ENCODE measurements around the gene OPRD1.

DNA sequence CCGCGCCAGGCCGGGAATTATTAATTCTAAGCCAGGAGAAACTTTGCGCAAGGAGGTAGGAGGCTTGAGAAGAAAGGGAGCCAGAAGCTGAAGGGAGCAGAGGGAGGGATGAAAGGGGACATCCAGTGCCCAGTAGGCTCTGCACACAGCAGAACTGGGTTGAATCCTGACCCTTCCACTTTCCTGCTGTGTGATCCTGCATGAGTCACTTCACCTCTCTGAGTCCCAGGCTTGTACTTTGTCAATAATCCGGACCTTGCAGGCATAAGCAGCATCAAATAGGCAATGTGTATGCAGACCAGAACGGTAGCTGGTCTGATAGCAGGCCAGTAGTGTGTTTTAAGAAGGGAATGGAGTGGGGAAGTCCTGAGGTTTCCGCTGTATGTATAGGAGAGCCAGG is 76.9 kb downstream of the OPRD1 start:
- TF ChIP-seq NFRKB (IDR thresholded peaks at IDR 0.05) (no peak), BHLHE40 (IDR thresholded peaks at IDR 0.05; ENCODE audit: borderline replicate concordance) (no peak), HDGF (IDR thresholded peaks at IDR 0.05; ENCODE audit: borderline replicate concordance) (no peak), FOXM1 (IDR thresholded peaks at IDR 0.05; ENCODE audit: borderline replicate concordance) (no peak), ELF4 (IDR thresholded peaks at IDR 0.05) (no peak), SP1 (IDR thresholded peaks at IDR 0.05) (no peak), ZNF384 (IDR thresholded peaks at IDR 0.05) (no peak), L3MBTL2 (conservative IDR thresholded peaks at IDR 0.05) (no peak), SUZ12 (IDR thresholded peaks at IDR 0.05) (no peak), ARNT (IDR thresholded peaks at IDR 0.05) (no peak), FOXA1 (IDR thresholded peaks at IDR 0.05) (no peak), CTBP1 (IDR thresholded peaks at IDR 0.05; ENCODE audit: borderline replicate concordance) (no peak)
- TF ChIP-seq, protein P1, sequence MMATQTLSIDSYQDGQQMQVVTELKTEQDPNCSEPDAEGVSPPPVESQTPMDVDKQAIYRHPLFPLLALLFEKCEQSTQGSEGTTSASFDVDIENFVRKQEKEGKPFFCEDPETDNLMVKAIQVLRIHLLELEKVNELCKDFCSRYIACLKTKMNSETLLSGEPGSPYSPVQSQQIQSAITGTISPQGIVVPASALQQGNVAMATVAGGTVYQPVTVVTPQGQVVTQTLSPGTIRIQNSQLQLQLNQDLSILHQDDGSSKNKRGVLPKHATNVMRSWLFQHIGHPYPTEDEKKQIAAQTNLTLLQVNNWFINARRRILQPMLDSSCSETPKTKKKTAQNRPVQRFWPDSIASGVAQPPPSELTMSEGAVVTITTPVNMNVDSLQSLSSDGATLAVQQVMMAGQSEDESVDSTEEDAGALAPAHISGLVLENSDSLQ (IDR thresholded peaks at IDR 0.05) = no peak

Measured in HEK293T (cell line).